ENCODE measurements around the gene PRRT3. TPM values are rescaled to one million over a fixed set of nuclear protein-coding genes. Genes with fewer than 3 reads are reported as not detected.
"Not testable (repeated sequence)": the region's sequence is repeated elsewhere in the genome, so short reads cannot be mapped to it uniquely, and the experiment has no call there.

Gene PRRT3
- polyA plus RNA-seq, 2 donors: 1.0 to 2.0 TPM

DNA sequence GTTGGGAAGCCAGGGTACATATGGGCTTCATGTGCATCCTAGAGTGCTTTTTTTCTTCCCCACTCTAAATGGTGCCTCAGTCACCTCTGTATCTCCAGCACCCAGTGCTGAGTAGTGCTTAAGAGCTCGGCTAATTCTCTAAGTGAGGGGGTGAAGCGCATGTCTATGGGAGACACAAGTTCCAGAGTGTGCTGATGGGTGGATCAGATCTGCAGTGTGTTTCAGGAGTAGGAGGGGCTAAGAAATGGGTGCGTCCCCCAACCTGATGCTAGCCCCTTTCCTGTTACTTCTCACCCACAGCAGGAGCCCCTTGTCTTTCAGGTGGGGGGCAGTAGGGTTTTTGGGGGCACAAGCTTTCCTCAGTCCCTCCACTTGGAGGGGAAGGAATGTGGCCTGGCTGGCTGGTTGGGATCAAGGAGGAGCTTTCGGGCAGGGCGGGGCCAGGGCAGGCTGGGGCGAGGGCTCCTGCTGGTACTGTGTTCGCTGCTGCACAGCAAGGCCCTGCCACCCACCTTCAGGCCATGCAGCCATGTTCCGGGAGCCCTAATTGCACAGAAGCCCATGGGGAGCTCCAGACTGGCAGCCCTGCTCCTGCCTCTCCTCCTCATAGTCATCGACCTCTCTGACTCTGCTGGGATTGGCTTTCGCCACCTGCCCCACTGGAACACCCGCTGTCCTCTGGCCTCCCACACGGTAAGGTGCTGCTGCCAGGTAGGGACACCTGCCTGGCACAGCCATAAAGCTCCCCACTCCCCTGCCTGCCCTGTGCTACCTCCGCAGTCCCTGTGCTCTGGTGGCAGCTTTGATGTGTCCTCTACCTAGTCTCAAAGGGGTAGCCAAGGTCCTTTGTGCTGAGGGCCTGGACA, 49.6 kb downstream of the PRRT3 start, which contains the start of gene IL17RE:
Gene IL17RE, plus strand, starts transcription at position 477 of the 866 bp plus-strand sequence. Its CDS starts 85 bp downstream, at position 562.
- H3K4me3 ChIP-seq (ENCODE audit: low read depth in 1 of 2, low read length in 2 of 2): peak within 1 kb of the TSS; percentile 51 to 67
- H3K9me3 ChIP-seq (ENCODE audit: control insufficient read depth in 2 of 2, insufficient read depth in 1 of 2, low read depth in 1 of 2, low read length in 1 of 2): no peaks in the 10 kb centered on the region
- H3K27ac ChIP-seq (ENCODE audit: low read depth in 2 of 2, low read length in 1 of 2): peak within 1 kb of the TSS; percentile 60 to 61
- 32 to 36% methylated on average over 13 of the region's 13 CpGs for WGBS, 2 donors
- H3K27me3 ChIP-seq (ENCODE audit: control insufficient read depth in 1 of 2, insufficient read depth in 2 of 2, low read length in 2 of 2): no peaks in the 10 kb centered on the region
- H3K36me3 ChIP-seq (ENCODE audit: control insufficient read depth in 2 of 2, insufficient read depth in 2 of 2, low read length in 1 of 2): peaks cover 0 to 6% of the 10 kb centered on the region in 2 donors
- H3K4me1 ChIP-seq (ENCODE audit: control insufficient read depth in 2 of 2, insufficient read depth in 2 of 2, low read length in 1 of 2): peaks cover 0 to 13% of the 10 kb centered on the region in 2 donors

DNA sequence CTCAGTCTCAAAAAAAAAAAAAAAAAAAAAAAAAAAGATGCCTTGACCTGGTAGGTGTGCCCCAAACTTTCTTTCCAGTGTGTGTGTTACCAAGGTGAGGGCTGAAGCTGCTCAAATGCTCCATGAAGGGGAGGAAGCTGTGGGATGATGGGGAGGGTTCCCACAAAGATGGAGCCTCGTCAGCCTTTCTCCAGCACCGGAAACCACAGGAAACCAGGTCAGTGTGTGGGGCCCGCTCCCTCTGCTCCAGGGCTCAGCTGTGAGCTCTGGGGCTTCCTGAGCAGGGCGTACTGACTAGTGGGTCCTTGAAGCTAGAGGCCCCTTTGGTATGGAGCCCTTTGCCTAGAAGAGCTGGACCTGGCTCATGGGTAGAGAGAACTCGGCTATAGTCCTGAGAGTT, 50.2 kb downstream of the PRRT3 start:
- Histone ChIP-seq H3K4me1 (ENCODE audit: control insufficient read depth in 2 of 2, insufficient read depth in 2 of 2, low read length in 1 of 2) (peaks cover 0 to 14% of the 10 kb centered on the region in 2 donors), H3K4me3 (ENCODE audit: low read depth in 1 of 2, low read length in 2 of 2) (no peak overlapping the region), H3K27me3 (ENCODE audit: control insufficient read depth in 1 of 2, insufficient read depth in 2 of 2, low read length in 2 of 2) (no peaks in the 10 kb centered on the region), H3K9me3 (ENCODE audit: control insufficient read depth in 2 of 2, insufficient read depth in 1 of 2, low read depth in 1 of 2, low read length in 1 of 2) (no peaks in the 10 kb centered on the region), H3K36me3 (ENCODE audit: control insufficient read depth in 2 of 2, insufficient read depth in 2 of 2, low read length in 1 of 2) (peaks cover 0 to 4% of the 10 kb centered on the region in 2 donors), H3K27ac (ENCODE audit: low read depth in 2 of 2, low read length in 1 of 2) (peak overlapping the region in 1 of 2 donors; percentile 61)
- 68 to 72% methylated on average over 5 of the region's 5 CpGs for WGBS, 2 donors

DNA sequence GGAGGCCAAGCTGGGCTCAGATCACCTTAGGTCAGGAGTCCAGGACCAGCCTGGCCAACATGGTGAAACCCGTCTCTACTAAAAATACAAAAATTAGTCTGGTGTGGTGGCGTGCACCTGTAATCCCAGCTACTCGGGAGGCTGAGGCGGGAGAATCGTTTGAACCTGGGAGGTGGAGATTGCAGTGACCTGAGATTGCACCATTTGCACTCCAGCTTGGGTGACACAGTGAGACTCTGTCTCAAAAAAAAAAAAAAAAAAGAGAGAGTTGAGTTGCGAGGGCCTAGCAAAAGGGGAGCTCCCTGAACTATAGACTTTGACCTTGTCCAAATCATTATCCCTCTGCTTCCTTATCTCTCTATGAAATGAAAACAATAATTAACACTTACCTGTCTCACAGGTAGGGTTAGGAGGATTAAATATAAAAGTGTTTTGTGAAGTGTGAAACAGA, 51.2 kb downstream of the PRRT3 start:
- H3K9me3 ChIP-seq (ENCODE audit: control insufficient read depth in 2 of 2, insufficient read depth in 1 of 2, low read depth in 1 of 2, low read length in 1 of 2); H3K4me3 ChIP-seq (ENCODE audit: low read depth in 1 of 2, low read length in 2 of 2); H3K27ac ChIP-seq (ENCODE audit: low read depth in 2 of 2, low read length in 1 of 2); H3K36me3 ChIP-seq (ENCODE audit: control insufficient read depth in 2 of 2, insufficient read depth in 2 of 2, low read length in 1 of 2); H3K27me3 ChIP-seq (ENCODE audit: control insufficient read depth in 1 of 2, insufficient read depth in 2 of 2, low read length in 2 of 2): not testable (repeated sequence)
- 73 to 95% methylated on average over 6 of the region's 6 CpGs for WGBS, 2 donors
- peaks cover 0 to 14% of the 10 kb centered on the region in 2 donors for H3K4me1 ChIP-seq (ENCODE audit: control insufficient read depth in 2 of 2, insufficient read depth in 2 of 2, low read length in 1 of 2)

DNA sequence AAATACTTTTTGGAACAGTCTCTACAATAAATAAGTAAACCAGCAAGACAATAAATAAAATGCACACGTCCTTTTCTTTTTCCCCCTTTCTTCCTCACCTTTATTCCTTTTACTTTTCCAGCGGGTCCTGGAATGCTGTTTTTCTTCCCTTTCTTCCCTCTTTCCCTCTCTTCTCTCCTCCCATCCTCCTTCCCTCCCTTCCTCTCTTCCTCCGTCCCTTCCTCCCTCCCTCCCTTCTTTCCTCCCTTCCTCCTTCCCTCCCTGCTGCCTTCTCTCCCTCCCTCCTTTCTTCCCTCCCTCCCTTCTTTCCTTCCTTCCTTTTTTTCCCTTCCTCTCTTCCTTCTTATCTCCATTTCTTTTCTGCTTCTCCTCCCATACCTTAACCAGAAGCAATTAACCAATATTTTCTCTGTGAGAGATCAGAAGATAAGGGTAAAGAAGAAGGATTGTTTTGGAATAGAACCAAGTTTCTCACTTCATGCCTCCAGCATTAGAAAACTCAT, 52.9 kb downstream of the PRRT3 start:
- peaks cover 0 to 14% of the 10 kb centered on the region in 2 donors for H3K4me1 ChIP-seq (ENCODE audit: control insufficient read depth in 2 of 2, insufficient read depth in 2 of 2, low read length in 1 of 2)
- no peak overlapping the region for H3K27ac ChIP-seq (ENCODE audit: low read depth in 2 of 2, low read length in 1 of 2)
- H3K9me3 ChIP-seq (ENCODE audit: control insufficient read depth in 2 of 2, insufficient read depth in 1 of 2, low read depth in 1 of 2, low read length in 1 of 2): no peaks in the 10 kb centered on the region

DNA sequence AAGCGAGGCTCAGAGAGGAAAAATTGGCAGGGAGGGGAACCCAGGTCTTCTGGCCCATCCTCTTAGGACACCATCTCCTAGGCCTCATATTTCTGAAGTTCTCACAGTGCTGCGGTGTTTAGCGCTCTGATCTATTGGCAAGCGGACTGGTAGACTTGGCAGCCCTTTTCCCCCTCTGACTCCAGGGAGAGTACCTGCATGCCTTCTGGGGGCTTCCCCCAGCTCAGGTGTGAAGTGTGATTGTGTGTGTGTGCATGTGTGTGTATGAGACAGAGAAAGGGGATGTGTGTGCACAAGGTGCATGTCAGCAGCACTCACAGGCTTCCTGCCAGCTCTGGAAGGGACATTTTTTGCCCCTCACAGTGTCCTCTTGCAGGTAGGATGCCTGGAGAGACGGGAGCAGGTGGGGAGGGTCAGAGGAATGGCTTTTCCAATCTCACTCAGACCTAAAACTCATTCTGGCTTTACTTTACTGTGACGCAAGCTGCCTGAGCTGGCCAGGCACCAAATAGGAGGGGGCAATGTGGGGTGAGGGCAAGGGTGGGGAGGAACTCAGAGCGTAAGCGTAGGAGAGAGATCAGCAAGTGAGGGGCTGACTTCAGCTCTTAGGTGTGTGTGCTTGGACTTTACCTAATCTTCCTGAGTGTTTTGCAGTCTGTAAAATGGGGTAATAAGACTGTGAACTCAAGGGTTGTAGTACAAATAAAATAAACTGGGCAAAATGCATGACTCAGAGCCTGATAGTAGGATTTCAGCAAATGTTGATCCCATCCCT, 53.6 kb downstream of the PRRT3 start:
- peaks cover 0 to 14% of the 10 kb centered on the region in 2 donors for H3K4me1 ChIP-seq (ENCODE audit: control insufficient read depth in 2 of 2, insufficient read depth in 2 of 2, low read length in 1 of 2)
- peak overlapping the region; percentile 24 to 47 for H3K27ac ChIP-seq (ENCODE audit: low read depth in 2 of 2, low read length in 1 of 2)
- no peaks in the 10 kb centered on the region for H3K36me3 ChIP-seq (ENCODE audit: control insufficient read depth in 2 of 2, insufficient read depth in 2 of 2, low read length in 1 of 2)
- 47 to 73% methylated on average over 8 of the region's 8 CpGs for WGBS, 2 donors
- no peaks in the 10 kb centered on the region for H3K27me3 ChIP-seq (ENCODE audit: control insufficient read depth in 1 of 2, insufficient read depth in 2 of 2, low read length in 2 of 2)
- H3K9me3 ChIP-seq (ENCODE audit: control insufficient read depth in 2 of 2, insufficient read depth in 1 of 2, low read depth in 1 of 2, low read length in 1 of 2): no peaks in the 10 kb centered on the region
- H3K4me3 ChIP-seq (ENCODE audit: low read depth in 1 of 2, low read length in 2 of 2): no peak overlapping the region

More for the DNA sequence above, 52.9 kb downstream of the PRRT3 start:
- H3K4me3 ChIP-seq (ENCODE audit: low read depth in 1 of 2, low read length in 2 of 2): no peak overlapping the region
- no peaks in the 10 kb centered on the region for H3K36me3 ChIP-seq (ENCODE audit: control insufficient read depth in 2 of 2, insufficient read depth in 2 of 2, low read length in 1 of 2)
- WGBS, 2 donors: 62 to 65% methylated on average over 3 of the region's 3 CpGs
- H3K27me3 ChIP-seq (ENCODE audit: control insufficient read depth in 1 of 2, insufficient read depth in 2 of 2, low read length in 2 of 2): no peaks in the 10 kb centered on the region

DNA sequence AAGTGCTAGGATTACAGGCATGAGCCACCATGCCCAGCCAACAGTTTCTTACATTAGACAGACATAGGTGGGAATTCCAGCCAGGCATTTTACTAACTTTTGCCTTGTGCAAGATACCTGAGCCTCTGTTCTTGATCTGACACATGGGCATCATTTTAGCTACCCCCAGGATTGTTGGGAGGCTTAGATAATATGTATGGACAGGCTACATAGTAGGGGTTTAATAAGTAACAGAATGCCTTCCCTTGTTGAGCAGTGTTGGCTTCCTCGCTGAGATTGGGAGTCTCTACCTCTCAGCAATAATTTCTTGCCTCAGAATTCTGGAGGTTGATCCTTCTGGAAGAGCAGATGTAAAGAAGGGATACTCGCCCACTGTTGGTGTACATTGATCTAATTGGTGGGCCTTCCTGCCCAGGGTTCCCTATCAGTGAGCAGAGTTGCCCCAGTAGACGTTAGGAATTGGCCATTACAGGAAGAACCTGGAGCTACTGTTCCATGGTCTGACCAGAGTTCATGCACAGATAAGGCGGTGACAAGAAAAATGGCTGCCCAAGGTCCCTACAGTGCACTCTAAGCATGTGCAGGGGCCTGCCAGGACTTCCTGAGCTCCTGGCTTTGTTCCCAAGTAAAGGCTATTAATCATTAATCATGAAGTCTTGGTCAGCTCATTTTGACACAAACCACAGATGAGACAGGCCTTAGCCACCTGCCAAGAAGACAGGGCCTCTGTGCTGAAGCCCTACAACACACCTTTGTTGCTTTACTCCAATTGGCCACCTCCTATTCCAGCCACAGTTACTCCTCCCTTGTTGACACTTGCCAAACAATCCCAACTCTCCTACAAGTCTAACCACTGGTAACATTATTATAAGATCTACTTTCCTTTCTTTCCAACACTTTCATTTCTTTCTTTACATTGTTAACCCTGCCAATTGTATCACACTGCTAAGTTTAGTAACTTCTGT, 54.5 kb downstream of the PRRT3 start:
- Histone ChIP-seq H3K4me3 (ENCODE audit: low read depth in 1 of 2, low read length in 2 of 2) (no peak overlapping the region), H3K27ac (ENCODE audit: low read depth in 2 of 2, low read length in 1 of 2) (peak overlapping the region; percentile 47 to 60), H3K9me3 (ENCODE audit: control insufficient read depth in 2 of 2, insufficient read depth in 1 of 2, low read depth in 1 of 2, low read length in 1 of 2) (no peaks in the 10 kb centered on the region), H3K27me3 (ENCODE audit: control insufficient read depth in 1 of 2, insufficient read depth in 2 of 2, low read length in 2 of 2) (no peaks in the 10 kb centered on the region), H3K4me1 (ENCODE audit: control insufficient read depth in 2 of 2, insufficient read depth in 2 of 2, low read length in 1 of 2) (peaks cover 3 to 17% of the 10 kb centered on the region in 2 donors), H3K36me3 (ENCODE audit: control insufficient read depth in 2 of 2, insufficient read depth in 2 of 2, low read length in 1 of 2) (peaks cover 5 to 7% of the 10 kb centered on the region in 2 donors)
- 50 to 54% methylated on average over 4 of the region's 4 CpGs for WGBS, 2 donors

DNA sequence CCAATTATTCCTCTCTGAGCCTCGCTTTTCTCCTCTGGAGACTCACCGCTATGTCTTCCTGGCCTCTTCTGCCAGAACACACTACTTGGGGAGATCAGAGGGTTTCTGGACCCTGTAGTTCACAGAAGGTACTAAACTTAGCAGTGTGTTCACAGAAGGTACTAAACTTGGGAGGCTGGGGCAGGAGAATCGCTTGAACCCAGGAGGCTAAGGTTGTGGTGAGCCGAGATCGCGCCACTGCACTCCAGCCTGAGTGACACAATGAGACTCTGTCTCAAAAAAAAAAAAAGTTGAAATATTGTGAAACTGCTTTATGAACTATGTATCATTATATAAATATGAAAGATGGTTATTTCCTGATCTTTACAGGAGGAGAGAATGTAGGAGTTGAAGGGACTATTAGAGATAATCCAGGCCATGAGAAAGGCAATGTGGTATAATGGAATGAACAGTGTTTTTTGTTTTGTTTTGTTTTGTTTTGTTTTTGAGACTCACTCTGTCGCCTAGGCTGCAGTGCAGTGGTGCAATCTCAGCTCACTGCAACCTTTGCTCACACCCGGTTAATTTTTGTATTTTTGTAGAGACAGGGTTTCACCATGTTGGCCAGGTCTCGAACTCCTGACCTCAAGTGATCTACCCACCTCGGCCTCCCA, 55.3 kb downstream of the PRRT3 start:
- peaks cover 3 to 15% of the 10 kb centered on the region in 2 donors for H3K4me1 ChIP-seq (ENCODE audit: control insufficient read depth in 2 of 2, insufficient read depth in 2 of 2, low read length in 1 of 2)
- not testable (repeated sequence) for H3K9me3 ChIP-seq (ENCODE audit: control insufficient read depth in 2 of 2, insufficient read depth in 1 of 2, low read depth in 1 of 2, low read length in 1 of 2); H3K36me3 ChIP-seq (ENCODE audit: control insufficient read depth in 2 of 2, insufficient read depth in 2 of 2, low read length in 1 of 2); H3K27me3 ChIP-seq (ENCODE audit: control insufficient read depth in 1 of 2, insufficient read depth in 2 of 2, low read length in 2 of 2); H3K4me3 ChIP-seq (ENCODE audit: low read depth in 1 of 2, low read length in 2 of 2)
- H3K27ac ChIP-seq (ENCODE audit: low read depth in 2 of 2, low read length in 1 of 2): peak overlapping the region in 1 of 2 donors; percentile 60
- WGBS, 2 donors: 84 to 90% methylated on average over 10 of the region's 10 CpGs

DNA sequence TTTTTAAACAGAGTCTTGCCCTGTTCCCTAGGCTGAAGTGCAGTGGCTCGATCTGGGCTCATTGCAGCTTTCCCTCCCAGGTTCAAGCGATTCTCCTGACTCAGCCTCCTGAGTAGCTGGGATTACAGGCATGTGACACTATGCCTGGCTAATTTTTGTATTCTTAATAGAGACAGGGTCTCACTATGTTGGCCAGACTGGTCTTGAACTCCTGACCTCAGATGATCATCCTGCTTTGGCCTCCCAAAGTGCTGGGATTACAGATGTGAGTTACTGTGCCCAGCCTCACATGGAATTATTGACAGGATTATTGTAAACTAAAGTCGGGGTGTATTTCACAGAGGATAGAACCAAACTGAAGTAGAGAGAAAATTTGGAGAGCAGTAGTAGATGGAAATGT, 56.5 kb downstream of the PRRT3 start:
- not testable (repeated sequence) for H3K27ac ChIP-seq (ENCODE audit: low read depth in 2 of 2, low read length in 1 of 2); H3K36me3 ChIP-seq (ENCODE audit: control insufficient read depth in 2 of 2, insufficient read depth in 2 of 2, low read length in 1 of 2); H3K9me3 ChIP-seq (ENCODE audit: control insufficient read depth in 2 of 2, insufficient read depth in 1 of 2, low read depth in 1 of 2, low read length in 1 of 2); H3K27me3 ChIP-seq (ENCODE audit: control insufficient read depth in 1 of 2, insufficient read depth in 2 of 2, low read length in 2 of 2); H3K4me3 ChIP-seq (ENCODE audit: low read depth in 1 of 2, low read length in 2 of 2)
- H3K4me1 ChIP-seq (ENCODE audit: control insufficient read depth in 2 of 2, insufficient read depth in 2 of 2, low read length in 1 of 2): peaks cover 3 to 15% of the 10 kb centered on the region in 2 donors
- WGBS, 2 donors: 90 to 95% methylated on average over 3 of the region's 3 CpGs

Data from esophagus (tissue), 2 donors.